KMS-11 (cell line): Measurements from ENCODE around the gene CLDN14.

Source experiments
- H2AFZ ChIP-seq: fragments of 200-600 bp; sonication (generic); 2 replicates; pipeline ENCODE4 v1.6.1; 2016; ENCODE audit warnings: antibody characterized with exemption, mixed run types, low read depth
- H3K27ac ChIP-seq: fragments of 200-600 bp; sonication (generic); 2 replicates; pipeline ENCODE4 v1.6.1; 2016; ENCODE audit warnings: mild to moderate bottlenecking, mixed run types
- H3K27me3 ChIP-seq: fragments of 200-600 bp; sonication (generic); 2 replicates; pipeline ENCODE4 v1.6.1; 2017; ENCODE audit warnings: mild to moderate bottlenecking, low read depth, mixed run types, moderate library complexity; ENCODE audit not compliant: insufficient read depth
- H3K36me3 ChIP-seq: fragments of 200-600 bp; sonication (generic); 2 replicates; pipeline ENCODE4 v1.6.1; 2017; ENCODE audit warnings: mild to moderate bottlenecking, mixed run types; ENCODE audit not compliant: insufficient read depth
- H3K4me1 ChIP-seq: fragments of 200-600 bp; sonication (generic); 2 replicates; pipeline ENCODE4 v1.6.1; 2016; ENCODE audit warnings: mild to moderate bottlenecking, low read depth, mixed run types; ENCODE audit not compliant: poor library complexity, severe bottlenecking
- H3K4me2 ChIP-seq: fragments of 200-600 bp; sonication (generic); 2 replicates; pipeline ENCODE4 v1.7.0; 2016; ENCODE audit warnings: mild to moderate bottlenecking, mixed run types
- H3K4me3 ChIP-seq: fragments of 200-600 bp; sonication (generic); IDR thresholded peaks from 2 replicates; pipeline ENCODE4 v1.6.1; 2017; ENCODE audit warnings: low read depth, low read length, mixed read lengths; ENCODE audit not compliant: insufficient read depth
- H3K79me2 ChIP-seq: fragments of 200-600 bp; sonication (generic); 2 replicates; pipeline ENCODE4 v1.6.1; 2016; ENCODE audit warnings: low read depth, mixed run types; ENCODE audit not compliant: insufficient read depth
- H3K9ac ChIP-seq: fragments of 200-600 bp; sonication (generic); 2 replicates; pipeline ENCODE4 v1.6.1; 2016; ENCODE audit warnings: mild to moderate bottlenecking, mixed run types
- H4K20me1 ChIP-seq: fragments of 200-600 bp; sonication (generic); 2 replicates; pipeline ENCODE4 v1.6.1; 2016; ENCODE audit warnings: mild to moderate bottlenecking, mixed run types; ENCODE audit not compliant: insufficient read depth
- CTCF ChIP-seq: fragments of 200-600 bp; sonication (generic); conservative IDR thresholded peaks from 2 replicates; pipeline ENCODE4 v1.6.1; 2017; ENCODE audit warnings: low read depth, mild to moderate bottlenecking, antibody characterized with exemption, low read length, moderate library complexity, mixed read lengths

The CLDN14 gene

GRCh38 chr21:36506482-36506881, 26.6 kb upstream of the CLDN14 start:
- Histone ChIP-seq H3K79me2 (no peaks in the 10 kb centered on the region), H3K9ac (no peak overlapping the region), H3K27ac (no peak overlapping the region), H3K4me1 (peaks cover 14% of the 10 kb centered on the region), H3K27me3 (no peaks in the 10 kb centered on the region), H3K36me3 (no peaks in the 10 kb centered on the region), H3K4me2 (no peak overlapping the region), H4K20me1 (no peaks in the 10 kb centered on the region), H2AFZ (no peak overlapping the region), H3K4me3 (no peak overlapping the region)
- TF ChIP-seq CTCF, result no peak

- Histone ChIP-seq H3K9ac (no peak overlapping the region), H3K4me3 (no peak overlapping the region), H3K36me3 (no peaks in the 10 kb centered on the region), H3K4me2 (0 out of 2 replicates have a peak overlapping the region, but pooled peaks have one; percentile 7), H3K27me3 (no peaks in the 10 kb centered on the region), H2AFZ (0 out of 2 replicates have a peak overlapping the region, but pooled peaks have one; percentile 14), H4K20me1 (no peaks in the 10 kb centered on the region), H3K4me1 (peaks cover 14% of the 10 kb centered on the region), H3K79me2 (no peaks in the 10 kb centered on the region), H3K27ac (no peak overlapping the region)
- peak; percentile 97 for TF ChIP-seq CTCF
Observed at GRCh38 chr21:36504067-36505058, 24.4 kb upstream of the CLDN14 start.

GRCh38 chr21:36502365-36502764, 22.4 kb upstream of the CLDN14 start:
- H3K4me3 ChIP-seq, result no peak overlapping the region
- H3K4me1 ChIP-seq, result peaks cover 14% of the 10 kb centered on the region
- H3K36me3 ChIP-seq, result no peaks in the 10 kb centered on the region
- H3K27me3 ChIP-seq, result no peaks in the 10 kb centered on the region
- TF ChIP-seq CTCF, result no peak
- no peak overlapping the region for H3K4me2 ChIP-seq
- H2AFZ ChIP-seq, result no peak overlapping the region
- no peak overlapping the region for H3K27ac ChIP-seq
- no peak overlapping the region for H3K9ac ChIP-seq
- no peaks in the 10 kb centered on the region for H4K20me1 ChIP-seq
- H3K79me2 ChIP-seq, result no peaks in the 10 kb centered on the region

GRCh38 chr21:36501589-36501892, 21.6 kb upstream of the CLDN14 start:
- Histone ChIP-seq H4K20me1 (no peaks in the 10 kb centered on the region), H3K79me2 (no peaks in the 10 kb centered on the region), H3K36me3 (no peaks in the 10 kb centered on the region), H3K27ac (no peak overlapping the region), H3K9ac (no peak overlapping the region), H3K27me3 (no peaks in the 10 kb centered on the region), H2AFZ (no peak overlapping the region), H3K4me2 (no peak overlapping the region), H3K4me3 (no peak overlapping the region), H3K4me1 (peaks cover 14% of the 10 kb centered on the region)
- no peak for TF ChIP-seq CTCF
